Body of pancreas (tissue), 4 donors: ENCODE results near the gene MMP20. TPM values are rescaled to one million over a fixed set of nuclear protein-coding genes. Genes with fewer than 3 reads are reported as not detected.

Experiments used
- ATAC-seq: fragments of 150-250 bp; one replicate; pipeline ENCODE4 v1.9.1; 2016
- DNase-seq, 4 donors: peaks; one replicate each; pipeline ENCODE4 v3.0.0-alpha.2; 2019
- H3K27ac ChIP-seq, 4 donors: fragments of 200-600 bp; sonication (generic); 1 replicate in 3 of 4; 2 replicates in 1 of 4; pipeline versions ENCODE4 v1.5.1 to v1.6.1; 2016 to 2019; ENCODE audit warnings: mild to moderate bottlenecking in 1 of 4, mixed read lengths in 1 of 4, moderate library complexity in 1 of 4
- H3K27me3 ChIP-seq, 2 donors: fragments of 200-600 bp; sonication (generic); one replicate each; pipeline ENCODE4 v1.6.0; 2016; ENCODE audit warnings: mild to moderate bottlenecking in 1 of 2
- H3K36me3 ChIP-seq, 2 donors: fragments of 200-600 bp; sonication (generic); replicated peaks in 1 of 2; 2 replicates each; pipeline ENCODE4 v1.5.1; 2016; ENCODE audit warnings: low read depth in 2 of 2; ENCODE audit not compliant: insufficient read depth in 1 of 2
- H3K4me1 ChIP-seq: fragments of 200-600 bp; sonication (generic); one replicate; pipeline ENCODE4 v1.6.0; 2016
- H3K4me3 ChIP-seq, 2 donors: fragments of 200-600 bp; sonication (generic); 1 replicate in 1 of 2; 2 replicates in 1 of 2; pipeline ENCODE4 v1.5.1; 2016 to 2019
- H3K9me3 ChIP-seq, 3 donors: fragments of 200-600 bp; sonication (generic); 1 replicate in 2 of 3; 2 replicates in 1 of 3; pipeline ENCODE4 v1.5.1; 2016
- POLR2A ChIP-seq, 3 donors: fragments of 450-650 bp; IDR thresholded peaks; one replicate each; pipeline ENCODE4 v1.6.1; 2016; ENCODE audit warnings: antibody characterized with exemption in 3 of 3, mild to moderate bottlenecking in 2 of 3
- whole genome bisulfite sequencing, 2 donors: methylation state at CpG; one replicate each; pipeline ENCODE4 v1.1.5; 2017; 5-methylcytosine and 5-hydroxymethylcytosine counted together
- intact Hi-C: fragments of 100-400 bp; cut with DNase I; formaldehyde crosslinking; loops from one replicate; pipeline ENCODE4 v1.15.1; 2023
- total RNA-seq, 2 donors: library from RNA; depleted of rRNA; stranded (reverse); fragments of >200 nt; gene quantifications; one replicate each; pipeline ENCODE4 v1.1.0, GENCODE V29; 2016
- TF ChIP-seq, protein P1 (sequence below), 7 experiments: fragments of 450-650 bp in 4 of 7; fragments of 200-600 bp in 3 of 7; sonication (generic) in 3 of 7; IDR thresholded peaks; one replicate each; pipeline ENCODE4 v1.5.1; 2016 to 2019; ENCODE audit warnings: antibody characterized with exemption in 7 of 7

Gene MMP20
- total RNA-seq, 2 donors from 2014 or later: not detected

DNA sequence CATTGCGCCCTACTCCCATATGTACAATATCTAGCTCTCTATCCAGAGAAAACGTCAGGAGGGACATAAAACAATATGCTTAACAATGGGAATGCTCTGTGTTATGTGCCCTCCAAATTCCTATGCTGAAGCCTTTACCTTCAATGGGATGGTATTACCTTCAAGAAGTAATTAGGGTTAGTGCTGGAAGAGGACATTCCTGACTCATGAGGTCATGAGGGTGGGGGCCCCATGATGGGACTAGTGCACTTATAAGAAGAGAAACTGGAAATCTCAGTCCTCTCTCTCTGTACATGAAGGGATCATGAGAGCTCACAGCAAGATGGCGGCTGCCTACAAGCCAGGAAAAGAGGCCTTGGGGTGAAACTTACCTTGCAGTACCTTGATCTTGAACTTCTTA lies 20.3 kb downstream of the MMP20 start:
- no peaks in the 10 kb centered on the region for H3K9me3 ChIP-seq
- H3K27ac ChIP-seq: no peak overlapping the region
- no peak for TF ChIP-seq POLR2A (IDR thresholded peaks at IDR 0.05)
- TF ChIP-seq, protein P1, sequence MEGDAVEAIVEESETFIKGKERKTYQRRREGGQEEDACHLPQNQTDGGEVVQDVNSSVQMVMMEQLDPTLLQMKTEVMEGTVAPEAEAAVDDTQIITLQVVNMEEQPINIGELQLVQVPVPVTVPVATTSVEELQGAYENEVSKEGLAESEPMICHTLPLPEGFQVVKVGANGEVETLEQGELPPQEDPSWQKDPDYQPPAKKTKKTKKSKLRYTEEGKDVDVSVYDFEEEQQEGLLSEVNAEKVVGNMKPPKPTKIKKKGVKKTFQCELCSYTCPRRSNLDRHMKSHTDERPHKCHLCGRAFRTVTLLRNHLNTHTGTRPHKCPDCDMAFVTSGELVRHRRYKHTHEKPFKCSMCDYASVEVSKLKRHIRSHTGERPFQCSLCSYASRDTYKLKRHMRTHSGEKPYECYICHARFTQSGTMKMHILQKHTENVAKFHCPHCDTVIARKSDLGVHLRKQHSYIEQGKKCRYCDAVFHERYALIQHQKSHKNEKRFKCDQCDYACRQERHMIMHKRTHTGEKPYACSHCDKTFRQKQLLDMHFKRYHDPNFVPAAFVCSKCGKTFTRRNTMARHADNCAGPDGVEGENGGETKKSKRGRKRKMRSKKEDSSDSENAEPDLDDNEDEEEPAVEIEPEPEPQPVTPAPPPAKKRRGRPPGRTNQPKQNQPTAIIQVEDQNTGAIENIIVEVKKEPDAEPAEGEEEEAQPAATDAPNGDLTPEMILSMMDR (IDR thresholded peaks at IDR 0.05): no peak
- H3K27me3 ChIP-seq: no peaks in the 10 kb centered on the region
- WGBS, 2 donors: 72 to 73% methylated on average over 3 of the region's 3 CpGs
- no peak for DNase-seq
- intact Hi-C loops: no loop called here
- H3K36me3 ChIP-seq: no peaks in the 10 kb centered on the region
- peaks cover 7% of the 10 kb centered on the region for H3K4me1 ChIP-seq
- H3K4me3 ChIP-seq: no peak overlapping the region
- ATAC-seq: no peak

DNA sequence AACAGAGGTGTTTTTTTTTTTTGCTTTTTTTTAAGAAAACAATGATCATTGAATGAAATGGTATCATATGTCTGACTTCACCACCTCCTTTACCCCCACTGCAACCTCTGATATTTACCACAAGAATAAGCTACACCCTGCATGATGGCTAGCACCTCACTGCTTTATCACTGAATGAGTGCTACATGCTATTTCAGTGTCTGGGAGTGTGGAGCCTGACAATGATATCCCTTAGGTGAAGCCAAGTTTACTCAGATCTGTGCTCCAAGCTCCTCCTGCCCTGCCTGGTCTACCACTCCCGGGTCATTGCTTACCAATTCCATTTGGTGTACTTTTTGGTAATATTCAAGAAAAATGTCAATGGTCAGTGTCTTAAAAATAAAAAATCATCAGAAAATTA lies 21.1 kb downstream of the MMP20 start:
- 62 to 73% methylated on average over 1 of the region's 1 CpG for WGBS, 2 donors
- no peak for TF ChIP-seq POLR2A (IDR thresholded peaks at IDR 0.05)
- TF ChIP-seq, protein P1 (IDR thresholded peaks at IDR 0.05): no peak
- Histone ChIP-seq H3K36me3 (no peaks in the 10 kb centered on the region), H3K9me3 (no peaks in the 10 kb centered on the region), H3K4me1 (peaks cover 12% of the 10 kb centered on the region), H3K27me3 (no peaks in the 10 kb centered on the region), H3K4me3 (no peak overlapping the region), H3K27ac (peak overlapping the region in 3 of 4 donors; percentile 63 to 72 (median 69))
- intact Hi-C loops: no loop called here
- DNase-seq (no peak), ATAC-seq (no peak)

DNA sequence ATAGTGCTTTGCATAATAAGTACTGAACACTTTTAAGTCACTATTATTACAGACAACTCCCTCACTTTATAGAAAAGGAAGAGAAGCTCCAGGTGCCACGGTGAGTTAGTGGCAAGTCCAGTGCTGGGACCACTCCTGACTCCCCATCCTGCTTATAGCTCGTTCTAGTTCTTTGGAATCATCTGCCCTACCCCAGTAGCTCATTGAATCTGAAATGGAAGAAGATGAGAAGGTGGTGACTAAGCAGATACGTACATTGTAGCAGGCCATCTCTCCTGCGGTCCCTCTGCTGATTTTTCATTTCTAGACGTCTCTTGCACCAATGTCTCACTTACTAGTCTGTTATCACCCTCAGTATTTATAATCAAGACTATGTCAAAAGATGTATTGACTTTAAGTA lies 21.6 kb downstream of the MMP20 start:
- Histone ChIP-seq H3K36me3 (no peaks in the 10 kb centered on the region), H3K9me3 (no peaks in the 10 kb centered on the region), H3K4me1 (peaks cover 15% of the 10 kb centered on the region), H3K27ac (peak overlapping the region; percentile 11 to 72 (median 66)), H3K4me3 (no peak overlapping the region), H3K27me3 (no peaks in the 10 kb centered on the region)
- intact Hi-C loops: no loop called here
- 25 to 37% methylated on average over 5 of the region's 5 CpGs for WGBS, 2 donors
- ATAC-seq (no peak), DNase-seq (no peak)
- TF ChIP-seq, protein P1 (IDR thresholded peaks at IDR 0.05): no peak
- TF ChIP-seq POLR2A (IDR thresholded peaks at IDR 0.05): no peak

DNA sequence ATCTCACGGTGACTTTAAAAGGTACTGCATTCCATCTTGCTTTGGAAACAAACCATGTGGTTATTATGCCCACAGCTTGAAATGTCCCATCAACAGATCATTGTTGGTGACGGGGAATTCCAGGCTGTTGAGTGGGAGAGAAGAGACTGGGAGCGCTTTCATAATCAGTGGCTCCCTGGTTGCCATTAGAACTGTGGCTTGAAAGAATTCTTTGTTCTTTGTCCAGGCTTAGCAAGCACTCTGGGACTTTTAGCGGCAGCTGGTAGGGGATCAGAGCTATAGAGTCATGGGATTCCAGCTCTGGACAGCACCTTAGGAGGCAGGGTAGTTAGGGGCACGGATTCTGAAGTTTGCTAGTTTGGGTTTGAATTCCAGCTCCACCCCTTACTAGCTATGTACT lies 22.0 kb downstream of the MMP20 start:
- 26 to 28% methylated on average over 5 of the region's 5 CpGs for WGBS, 2 donors
- intact Hi-C loops: no loop called here
- peak overlapping the region; percentile 11 to 72 (median 66) for H3K27ac ChIP-seq
- DNase-seq: peak; percentile 19 to 56 (median 26)
- peaks cover 15% of the 10 kb centered on the region for H3K4me1 ChIP-seq
- H3K36me3 ChIP-seq: no peaks in the 10 kb centered on the region
- H3K9me3 ChIP-seq: no peaks in the 10 kb centered on the region
- TF ChIP-seq, protein P1 (IDR thresholded peaks at IDR 0.05): no peak
- TF ChIP-seq POLR2A (IDR thresholded peaks at IDR 0.05): peak in 2 of 3 donors; percentile 26 to 32
- H3K27me3 ChIP-seq: no peaks in the 10 kb centered on the region
- ATAC-seq: peak; percentile 85
- no peak overlapping the region for H3K4me3 ChIP-seq

DNA sequence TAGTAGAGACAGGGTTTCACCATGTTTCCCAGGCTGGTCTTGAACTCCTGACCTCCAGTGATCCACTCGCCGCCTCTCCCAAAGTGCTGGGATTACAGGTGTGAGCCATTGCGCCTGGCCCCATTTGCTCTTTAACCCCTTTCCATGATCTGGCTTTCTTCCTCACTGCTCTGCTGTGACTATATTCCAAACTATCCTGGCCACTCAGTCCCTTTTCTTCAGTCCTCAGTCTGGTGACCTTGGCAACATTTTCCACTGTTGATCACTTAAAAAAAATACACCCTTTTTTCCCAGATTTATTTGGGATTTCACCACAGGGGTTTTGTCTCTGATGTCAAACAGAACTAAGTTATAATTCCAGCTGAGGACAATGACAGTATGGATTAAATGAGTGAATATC lies 24.5 kb downstream of the MMP20 start:
- 82 to 86% methylated on average over 3 of the region's 3 CpGs for WGBS, 2 donors
- no peaks in the 10 kb centered on the region for H3K9me3 ChIP-seq
- ATAC-seq: no peak
- peak overlapping the region in 1 of 4 donors; percentile 78 for H3K27ac ChIP-seq
- no peak for TF ChIP-seq POLR2A (IDR thresholded peaks at IDR 0.05)
- TF ChIP-seq, protein P1 (IDR thresholded peaks at IDR 0.05): no peak
- no peaks in the 10 kb centered on the region for H3K27me3 ChIP-seq
- peaks cover 15% of the 10 kb centered on the region for H3K4me1 ChIP-seq
- H3K4me3 ChIP-seq: no peak overlapping the region
- intact Hi-C loops: no loop called here
- no peaks in the 10 kb centered on the region for H3K36me3 ChIP-seq
- DNase-seq: no peak
